ENCODE results near the gene ARID5B.

The ARID5B gene

DNA sequence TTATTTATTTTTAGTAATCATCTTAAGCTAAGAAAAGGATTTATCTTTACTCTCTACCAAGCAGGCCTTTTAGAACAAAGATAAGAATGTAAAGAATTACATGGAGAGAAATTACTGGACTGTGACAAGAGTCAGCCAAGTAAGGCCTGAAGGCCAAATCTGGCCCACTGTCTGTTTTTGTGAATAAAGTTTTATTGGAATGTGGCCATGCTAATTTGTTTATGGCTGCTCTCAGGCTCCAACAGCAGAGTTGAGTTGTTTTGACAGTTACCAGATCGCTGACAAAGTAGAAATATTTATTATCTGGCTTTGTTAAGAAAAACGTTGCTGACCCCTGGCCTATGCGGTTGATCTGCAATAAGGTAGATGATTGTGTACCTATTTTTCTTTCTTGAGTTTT, 6.1 kb downstream of the ARID5B start:
- H2AFZ ChIP-seq (ENCODE audit: low read length): no peak overlapping the region
- TF ChIP-seq, protein P1, sequence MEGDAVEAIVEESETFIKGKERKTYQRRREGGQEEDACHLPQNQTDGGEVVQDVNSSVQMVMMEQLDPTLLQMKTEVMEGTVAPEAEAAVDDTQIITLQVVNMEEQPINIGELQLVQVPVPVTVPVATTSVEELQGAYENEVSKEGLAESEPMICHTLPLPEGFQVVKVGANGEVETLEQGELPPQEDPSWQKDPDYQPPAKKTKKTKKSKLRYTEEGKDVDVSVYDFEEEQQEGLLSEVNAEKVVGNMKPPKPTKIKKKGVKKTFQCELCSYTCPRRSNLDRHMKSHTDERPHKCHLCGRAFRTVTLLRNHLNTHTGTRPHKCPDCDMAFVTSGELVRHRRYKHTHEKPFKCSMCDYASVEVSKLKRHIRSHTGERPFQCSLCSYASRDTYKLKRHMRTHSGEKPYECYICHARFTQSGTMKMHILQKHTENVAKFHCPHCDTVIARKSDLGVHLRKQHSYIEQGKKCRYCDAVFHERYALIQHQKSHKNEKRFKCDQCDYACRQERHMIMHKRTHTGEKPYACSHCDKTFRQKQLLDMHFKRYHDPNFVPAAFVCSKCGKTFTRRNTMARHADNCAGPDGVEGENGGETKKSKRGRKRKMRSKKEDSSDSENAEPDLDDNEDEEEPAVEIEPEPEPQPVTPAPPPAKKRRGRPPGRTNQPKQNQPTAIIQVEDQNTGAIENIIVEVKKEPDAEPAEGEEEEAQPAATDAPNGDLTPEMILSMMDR (IDR thresholded peaks at IDR 0.05; ENCODE audit: low read length): no peak
- TF ChIP-seq EZH2phosphoT487 (IDR thresholded peaks at IDR 0.05; ENCODE audit: low read length) (no peak), EZH2 (optimal IDR thresholded peaks at IDR 0.05; ENCODE audit: low read depth, low read length) (no peak)
- peaks cover 91% of the 10 kb centered on the region for H3K79me2 ChIP-seq (ENCODE audit: low read length)
- H3K9ac ChIP-seq (ENCODE audit: low read length): no peak overlapping the region
- no peak for DNase-seq
- no peaks in the 10 kb centered on the region; the same call in 1 of the 2 replicates for H3K36me3 ChIP-seq (replicated peaks; ENCODE audit: insufficient read depth, low read length)
- H3K9me2 ChIP-seq (replicated peaks; ENCODE audit: insufficient read depth, low read length): no peaks in the 10 kb centered on the region
- H3K4me3 ChIP-seq (ENCODE audit: low read length): no peak overlapping the region
- no peak overlapping the region for H3K27ac ChIP-seq (ENCODE audit: low read length)
- no peaks in the 10 kb centered on the region for H4K20me1 ChIP-seq (ENCODE audit: insufficient read depth, low read length)
- peaks cover 9% of the 10 kb centered on the region for H3K4me1 ChIP-seq (ENCODE audit: low read length)
- no peaks in the 10 kb centered on the region for H3K27me3 ChIP-seq (replicated peaks; ENCODE audit: insufficient read depth, low read length)
- peaks cover 23% of the 10 kb centered on the region for H3F3A ChIP-seq (ENCODE audit: insufficient read depth, low read length)
- H3K4me2 ChIP-seq (ENCODE audit: low read depth, low read length): no peak overlapping the region
- no peaks in the 10 kb centered on the region for H3K9me3 ChIP-seq (replicated peaks; ENCODE audit: insufficient read depth, low read length)

DNA sequence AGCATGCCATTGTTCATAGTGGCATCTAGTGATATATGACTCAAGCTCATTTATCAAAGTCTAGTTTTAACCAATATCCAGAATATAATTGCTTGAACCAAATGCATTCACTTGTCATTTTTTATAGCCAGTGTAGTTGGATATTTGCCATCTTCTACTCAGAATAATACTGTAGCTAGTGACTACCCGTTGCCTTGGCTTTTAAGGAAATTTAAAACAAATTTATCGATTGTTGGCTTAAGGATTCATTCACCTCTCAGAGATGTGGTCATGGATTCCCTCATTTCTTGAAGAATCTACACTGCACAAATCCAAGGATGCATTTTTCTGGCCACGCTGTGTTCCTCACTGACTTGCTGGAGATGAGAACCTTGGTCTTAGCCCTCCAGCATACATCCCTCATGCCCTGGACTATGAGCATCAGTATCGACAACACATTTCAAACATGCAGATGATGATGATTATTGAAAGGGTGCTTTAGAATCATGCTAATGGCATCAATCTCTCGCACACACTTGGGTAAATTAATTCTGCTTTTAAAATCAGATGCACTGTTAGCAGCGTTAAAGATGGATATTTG, 8.8 kb downstream of the ARID5B start:
- no peak overlapping the region for H2AFZ ChIP-seq (ENCODE audit: low read length)
- no peaks in the 10 kb centered on the region for H3K9me3 ChIP-seq (replicated peaks; ENCODE audit: insufficient read depth, low read length)
- no peak overlapping the region for H3K9ac ChIP-seq (ENCODE audit: low read length)
- H3K36me3 ChIP-seq (replicated peaks; ENCODE audit: insufficient read depth, low read length): peaks cover 11% of the 10 kb centered on the region
- no peaks in the 10 kb centered on the region for H4K20me1 ChIP-seq (ENCODE audit: insufficient read depth, low read length)
- peaks cover 5% of the 10 kb centered on the region for H3K4me1 ChIP-seq (ENCODE audit: low read length)
- no peak overlapping the region for H3K4me3 ChIP-seq (ENCODE audit: low read length)
- H3K27ac ChIP-seq (ENCODE audit: low read length): no peak overlapping the region
- H3K9me2 ChIP-seq (replicated peaks; ENCODE audit: insufficient read depth, low read length): no peaks in the 10 kb centered on the region
- no peak for DNase-seq
- peaks cover 93% of the 10 kb centered on the region for H3K79me2 ChIP-seq (ENCODE audit: low read length)
- H3K27me3 ChIP-seq (replicated peaks; ENCODE audit: insufficient read depth, low read length): no peaks in the 10 kb centered on the region
- no peak overlapping the region for H3K4me2 ChIP-seq (ENCODE audit: low read depth, low read length)
- TF ChIP-seq EZH2phosphoT487 (IDR thresholded peaks at IDR 0.05; ENCODE audit: low read length): no peak
- no peak for TF ChIP-seq EZH2 (optimal IDR thresholded peaks at IDR 0.05; ENCODE audit: low read depth, low read length)
- TF ChIP-seq, protein P1 (IDR thresholded peaks at IDR 0.05; ENCODE audit: low read length): no peak
- no peaks in the 10 kb centered on the region for H3F3A ChIP-seq (ENCODE audit: insufficient read depth, low read length)

DNA sequence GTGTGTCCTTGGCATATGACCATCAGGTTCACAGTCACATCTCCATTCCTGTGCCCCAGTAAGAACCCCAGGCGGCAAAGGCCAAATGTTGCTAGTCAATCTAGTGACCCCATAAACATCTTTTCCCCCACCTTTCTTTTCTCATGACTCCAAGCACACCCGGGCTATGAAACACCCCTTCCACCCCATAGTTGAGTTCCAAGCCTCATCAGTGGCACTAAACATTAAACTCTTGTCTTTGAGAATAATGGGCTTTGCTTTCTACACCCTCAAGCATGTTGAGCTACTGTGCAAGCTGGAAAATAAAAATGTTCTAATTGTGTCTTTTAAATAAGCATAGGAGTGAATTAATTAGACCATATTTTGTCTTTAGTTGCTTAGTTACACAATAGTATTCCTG, 9.4 kb downstream of the ARID5B start:
- H3F3A ChIP-seq (ENCODE audit: insufficient read depth, low read length): no peaks in the 10 kb centered on the region
- no peaks in the 10 kb centered on the region for H3K27me3 ChIP-seq (replicated peaks; ENCODE audit: insufficient read depth, low read length)
- H3K27ac ChIP-seq (ENCODE audit: low read length): no peak overlapping the region
- H3K79me2 ChIP-seq (ENCODE audit: low read length): peaks cover 93% of the 10 kb centered on the region
- H3K9ac ChIP-seq (ENCODE audit: low read length): no peak overlapping the region
- TF ChIP-seq EZH2 (optimal IDR thresholded peaks at IDR 0.05; ENCODE audit: low read depth, low read length) (no peak), EZH2phosphoT487 (IDR thresholded peaks at IDR 0.05; ENCODE audit: low read length) (no peak)
- TF ChIP-seq, protein P1 (IDR thresholded peaks at IDR 0.05; ENCODE audit: low read length): no peak
- no peak overlapping the region for H3K4me3 ChIP-seq (ENCODE audit: low read length)
- no peak overlapping the region for H2AFZ ChIP-seq (ENCODE audit: low read length)
- no peaks in the 10 kb centered on the region for H3K4me1 ChIP-seq (ENCODE audit: low read length)
- no peaks in the 10 kb centered on the region for H4K20me1 ChIP-seq (ENCODE audit: insufficient read depth, low read length)
- H3K4me2 ChIP-seq (ENCODE audit: low read depth, low read length): no peak overlapping the region
- no peaks in the 10 kb centered on the region for H3K9me3 ChIP-seq (replicated peaks; ENCODE audit: insufficient read depth, low read length)
- no peaks in the 10 kb centered on the region for H3K9me2 ChIP-seq (replicated peaks; ENCODE audit: insufficient read depth, low read length)
- peaks cover 14% of the 10 kb centered on the region for H3K36me3 ChIP-seq (replicated peaks; ENCODE audit: insufficient read depth, low read length)
- no peak for DNase-seq
